ENCODE data around the gene SPESP1.

The SPESP1 gene

GRCh38 chr15:68887819-68888218 is 42.5 kb upstream of the SPESP1 start:
- Histone ChIP-seq H3K4me1 (ENCODE audit: insufficient read depth, low read length, poor library complexity, severe bottlenecking) (no peaks in the 10 kb centered on the region), H3K36me3 (ENCODE audit: insufficient read depth, low read length) (no peaks in the 10 kb centered on the region), H2AFZ (ENCODE audit: low read length) (no peak overlapping the region), H3K4me2 (ENCODE audit: low read depth, low read length, poor library complexity, severe bottlenecking) (no peak overlapping the region), H3F3A (ENCODE audit: low read depth) (no peaks in the 10 kb centered on the region), H3K9ac (ENCODE audit: low read depth, low read length, poor library complexity, severe bottlenecking) (no peak overlapping the region), H4K20me1 (ENCODE audit: insufficient read depth, low read length, poor library complexity, severe bottlenecking) (no peaks in the 10 kb centered on the region), H3K27me3 (ENCODE audit: insufficient read depth, low read length, poor library complexity, severe bottlenecking) (no peaks in the 10 kb centered on the region), H3K9me3 (ENCODE audit: insufficient read depth, low read depth, low read length) (no peaks in the 10 kb centered on the region), H3K9me2 (replicated peaks; ENCODE audit: low read depth, low read length) (no peaks in the 10 kb centered on the region), H3K79me2 (ENCODE audit: insufficient read depth, low read length) (no peaks in the 10 kb centered on the region), H3K4me3 (ENCODE audit: low read length, poor library complexity, severe bottlenecking) (no peak overlapping the region)
- no peak for TF ChIP-seq EZH2phosphoT487 (IDR thresholded peaks at IDR 0.05; ENCODE audit: borderline replicate concordance)
- TF ChIP-seq, protein P1, sequence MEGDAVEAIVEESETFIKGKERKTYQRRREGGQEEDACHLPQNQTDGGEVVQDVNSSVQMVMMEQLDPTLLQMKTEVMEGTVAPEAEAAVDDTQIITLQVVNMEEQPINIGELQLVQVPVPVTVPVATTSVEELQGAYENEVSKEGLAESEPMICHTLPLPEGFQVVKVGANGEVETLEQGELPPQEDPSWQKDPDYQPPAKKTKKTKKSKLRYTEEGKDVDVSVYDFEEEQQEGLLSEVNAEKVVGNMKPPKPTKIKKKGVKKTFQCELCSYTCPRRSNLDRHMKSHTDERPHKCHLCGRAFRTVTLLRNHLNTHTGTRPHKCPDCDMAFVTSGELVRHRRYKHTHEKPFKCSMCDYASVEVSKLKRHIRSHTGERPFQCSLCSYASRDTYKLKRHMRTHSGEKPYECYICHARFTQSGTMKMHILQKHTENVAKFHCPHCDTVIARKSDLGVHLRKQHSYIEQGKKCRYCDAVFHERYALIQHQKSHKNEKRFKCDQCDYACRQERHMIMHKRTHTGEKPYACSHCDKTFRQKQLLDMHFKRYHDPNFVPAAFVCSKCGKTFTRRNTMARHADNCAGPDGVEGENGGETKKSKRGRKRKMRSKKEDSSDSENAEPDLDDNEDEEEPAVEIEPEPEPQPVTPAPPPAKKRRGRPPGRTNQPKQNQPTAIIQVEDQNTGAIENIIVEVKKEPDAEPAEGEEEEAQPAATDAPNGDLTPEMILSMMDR (conservative IDR thresholded peaks at IDR 0.05; ENCODE audit: low read length) = no peak

- Histone ChIP-seq H3K4me3 (ENCODE audit: low read length, poor library complexity, severe bottlenecking) (no peak overlapping the region), H3K9ac (ENCODE audit: low read depth, low read length, poor library complexity, severe bottlenecking) (no peak overlapping the region), H3K79me2 (ENCODE audit: insufficient read depth, low read length) (no peaks in the 10 kb centered on the region), H3K9me3 (ENCODE audit: insufficient read depth, low read depth, low read length) (no peaks in the 10 kb centered on the region), H4K20me1 (ENCODE audit: insufficient read depth, low read length, poor library complexity, severe bottlenecking) (no peaks in the 10 kb centered on the region), H3K4me1 (ENCODE audit: insufficient read depth, low read length, poor library complexity, severe bottlenecking) (no peaks in the 10 kb centered on the region), H2AFZ (ENCODE audit: low read length) (no peak overlapping the region), H3K27me3 (ENCODE audit: insufficient read depth, low read length, poor library complexity, severe bottlenecking) (no peaks in the 10 kb centered on the region), H3K4me2 (ENCODE audit: low read depth, low read length, poor library complexity, severe bottlenecking) (no peak overlapping the region), H3F3A (ENCODE audit: low read depth) (no peaks in the 10 kb centered on the region), H3K9me2 (replicated peaks; ENCODE audit: low read depth, low read length) (no peaks in the 10 kb centered on the region), H3K36me3 (ENCODE audit: insufficient read depth, low read length) (no peaks in the 10 kb centered on the region)
- TF ChIP-seq, protein P1 (conservative IDR thresholded peaks at IDR 0.05; ENCODE audit: low read length) = no peak
- TF ChIP-seq EZH2phosphoT487 (IDR thresholded peaks at IDR 0.05; ENCODE audit: borderline replicate concordance) = no peak
Measured at GRCh38 chr15:68888419-68888818, 41.9 kb upstream of the SPESP1 start.

DNA sequence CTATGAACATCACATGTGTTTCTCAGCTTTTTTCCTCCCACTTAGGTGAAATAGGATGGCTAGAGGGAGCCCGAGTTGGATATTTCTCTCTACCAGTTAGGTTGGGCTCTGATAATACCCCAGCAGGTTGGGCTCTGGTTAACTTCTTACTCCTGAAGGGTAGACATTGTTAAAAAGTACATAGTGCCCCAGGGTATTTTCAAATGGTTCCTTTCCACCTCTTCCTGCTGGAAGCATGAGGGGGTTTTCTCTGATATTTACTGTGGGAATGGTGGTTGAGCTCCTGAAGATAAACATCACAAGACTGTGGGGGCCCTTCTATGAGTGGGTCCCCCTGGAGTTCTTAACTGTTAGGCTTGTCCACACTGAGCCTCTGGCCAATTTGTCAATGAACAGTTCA is 36.1 kb upstream of the SPESP1 start:
- Histone ChIP-seq H3K4me3 (ENCODE audit: low read length, poor library complexity, severe bottlenecking) (no peak overlapping the region), H3K9me2 (replicated peaks; ENCODE audit: low read depth, low read length) (no peaks in the 10 kb centered on the region), H3K36me3 (ENCODE audit: insufficient read depth, low read length) (no peaks in the 10 kb centered on the region), H3K27me3 (ENCODE audit: insufficient read depth, low read length, poor library complexity, severe bottlenecking) (no peaks in the 10 kb centered on the region), H3F3A (ENCODE audit: low read depth) (no peaks in the 10 kb centered on the region), H2AFZ (ENCODE audit: low read length) (no peak overlapping the region), H3K9me3 (ENCODE audit: insufficient read depth, low read depth, low read length) (no peaks in the 10 kb centered on the region), H3K9ac (ENCODE audit: low read depth, low read length, poor library complexity, severe bottlenecking) (no peak overlapping the region), H4K20me1 (ENCODE audit: insufficient read depth, low read length, poor library complexity, severe bottlenecking) (no peaks in the 10 kb centered on the region), H3K4me2 (ENCODE audit: low read depth, low read length, poor library complexity, severe bottlenecking) (no peak overlapping the region), H3K4me1 (ENCODE audit: insufficient read depth, low read length, poor library complexity, severe bottlenecking) (no peaks in the 10 kb centered on the region), H3K79me2 (ENCODE audit: insufficient read depth, low read length) (no peaks in the 10 kb centered on the region)
- TF ChIP-seq, protein P1 (conservative IDR thresholded peaks at IDR 0.05; ENCODE audit: low read length) = no peak
- TF ChIP-seq EZH2phosphoT487 (IDR thresholded peaks at IDR 0.05; ENCODE audit: borderline replicate concordance) = no peak
